GM12801 (cell line): Measurements from ENCODE around the gene OXLD1.

Experiments
- TF ChIP-seq, protein P1 (sequence below): IDR thresholded peaks from one replicate; pipeline ENCODE4 v1.5.1; 2011; ENCODE audit warnings: control low read depth; ENCODE audit not compliant: insufficient read length; ENCODE audit errors: extremely low read depth

The OXLD1 gene

GRCh38 chr17:81705518-81706231, 39.3 kb upstream of the OXLD1 start:
- TF ChIP-seq, protein P1, sequence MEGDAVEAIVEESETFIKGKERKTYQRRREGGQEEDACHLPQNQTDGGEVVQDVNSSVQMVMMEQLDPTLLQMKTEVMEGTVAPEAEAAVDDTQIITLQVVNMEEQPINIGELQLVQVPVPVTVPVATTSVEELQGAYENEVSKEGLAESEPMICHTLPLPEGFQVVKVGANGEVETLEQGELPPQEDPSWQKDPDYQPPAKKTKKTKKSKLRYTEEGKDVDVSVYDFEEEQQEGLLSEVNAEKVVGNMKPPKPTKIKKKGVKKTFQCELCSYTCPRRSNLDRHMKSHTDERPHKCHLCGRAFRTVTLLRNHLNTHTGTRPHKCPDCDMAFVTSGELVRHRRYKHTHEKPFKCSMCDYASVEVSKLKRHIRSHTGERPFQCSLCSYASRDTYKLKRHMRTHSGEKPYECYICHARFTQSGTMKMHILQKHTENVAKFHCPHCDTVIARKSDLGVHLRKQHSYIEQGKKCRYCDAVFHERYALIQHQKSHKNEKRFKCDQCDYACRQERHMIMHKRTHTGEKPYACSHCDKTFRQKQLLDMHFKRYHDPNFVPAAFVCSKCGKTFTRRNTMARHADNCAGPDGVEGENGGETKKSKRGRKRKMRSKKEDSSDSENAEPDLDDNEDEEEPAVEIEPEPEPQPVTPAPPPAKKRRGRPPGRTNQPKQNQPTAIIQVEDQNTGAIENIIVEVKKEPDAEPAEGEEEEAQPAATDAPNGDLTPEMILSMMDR: no peak

DNA sequence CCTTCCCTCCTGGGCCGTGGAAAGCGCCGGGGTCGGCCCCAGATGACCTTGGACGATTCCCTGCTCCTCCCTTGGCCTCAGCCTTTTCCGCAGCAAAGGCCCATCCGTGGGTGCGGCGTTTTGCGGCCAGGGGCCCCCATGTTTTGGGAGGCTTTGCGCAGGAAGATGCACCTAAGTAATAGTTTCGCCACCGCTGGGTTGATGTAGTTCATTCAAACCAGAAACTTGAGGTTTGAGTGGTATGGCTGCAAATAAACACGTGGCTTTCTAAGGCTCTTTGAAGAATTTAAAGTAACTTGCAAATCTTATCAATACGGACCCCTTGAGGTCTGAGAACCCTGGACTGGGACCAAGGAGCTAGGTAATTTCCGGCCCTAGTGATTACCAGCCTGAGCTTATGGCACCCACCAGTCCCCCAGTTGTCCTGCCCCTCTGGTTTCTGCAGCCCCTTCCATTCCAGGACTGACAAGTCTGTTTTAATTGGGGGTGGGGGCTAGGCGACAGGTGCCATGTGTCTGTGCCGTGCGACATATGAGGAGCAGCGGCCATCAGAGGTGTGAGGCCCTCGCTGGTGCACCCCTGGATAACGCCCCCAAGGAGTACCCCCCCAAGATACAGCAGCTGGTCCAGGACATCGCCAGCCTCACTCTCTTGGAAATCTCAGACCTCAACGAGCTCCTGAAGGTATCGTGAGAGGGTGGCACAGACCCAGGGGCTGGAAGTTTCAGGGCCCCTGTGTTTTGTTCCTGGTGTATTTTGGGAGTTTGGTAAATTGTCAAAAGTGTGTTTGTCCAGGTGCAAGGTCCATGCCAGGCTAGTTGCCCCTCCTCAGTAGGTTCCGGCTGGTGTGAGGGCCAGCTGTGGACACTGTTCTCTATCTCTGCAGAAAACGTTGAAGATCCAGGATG, 37.6 kb upstream of the OXLD1 start:
- TF ChIP-seq, protein P1: no peak

GRCh38 chr17:81702934-81703746, 36.7 kb upstream of the OXLD1 start, which contains the start of gene MRPL12:
Gene MRPL12 (plus strand): TSS chr17:81703367. CDS start chr17:81703502, 135 bp downstream.
- TF ChIP-seq, protein P1: no peak

DNA sequence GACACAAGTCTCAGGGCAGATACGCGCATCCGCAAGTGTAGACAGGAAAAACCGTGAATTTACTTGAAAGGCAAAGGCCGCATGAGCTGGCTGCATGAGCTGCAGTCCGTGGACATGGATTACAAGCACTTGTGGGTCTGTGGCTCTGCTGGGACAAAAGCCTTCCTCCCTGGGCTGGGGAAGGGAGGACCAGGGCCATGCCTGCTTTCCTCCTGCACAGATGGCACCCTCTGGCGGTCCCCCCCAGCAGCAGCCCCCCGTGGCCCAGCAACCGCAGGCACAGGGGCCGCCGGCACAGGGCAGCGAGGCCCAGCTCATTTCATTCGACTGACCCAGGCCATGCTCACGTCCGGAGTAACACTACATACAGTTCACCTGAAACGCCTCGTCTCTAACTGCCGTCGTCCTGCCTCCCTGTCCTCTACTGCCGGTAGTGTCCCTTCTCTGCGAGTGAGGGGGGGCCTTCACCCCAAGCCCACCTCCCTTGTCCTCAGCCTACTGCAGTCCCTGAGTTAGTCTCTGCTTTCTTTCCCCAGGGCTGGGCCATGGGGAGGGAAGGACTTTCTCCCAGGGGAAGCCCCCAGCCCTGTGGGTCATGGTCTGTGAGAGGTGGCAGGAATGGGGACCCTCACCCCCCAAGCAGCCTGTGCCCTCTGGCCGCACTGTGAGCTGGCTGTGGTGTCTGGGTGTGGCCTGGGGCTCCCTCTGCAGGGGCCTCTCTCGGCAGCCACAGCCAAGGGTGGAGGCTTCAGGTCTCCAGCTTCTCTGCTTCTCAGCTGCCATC, 35.1 kb upstream of the OXLD1 start:
- TF ChIP-seq, protein P1: no peak

- TF ChIP-seq, protein P1: no peak
Observed at GRCh38 chr17:81700353-81701287, 34.2 kb upstream of the OXLD1 start.
